Measurements from ENCODE around the gene CEBPG. TPM values are rescaled to one million over a fixed set of nuclear protein-coding genes. Genes with fewer than 3 reads are reported as not detected.

CEBPG gene
- polyA plus RNA-seq, 1 donor from 2014 or later = 67.5 TPM

DNA sequence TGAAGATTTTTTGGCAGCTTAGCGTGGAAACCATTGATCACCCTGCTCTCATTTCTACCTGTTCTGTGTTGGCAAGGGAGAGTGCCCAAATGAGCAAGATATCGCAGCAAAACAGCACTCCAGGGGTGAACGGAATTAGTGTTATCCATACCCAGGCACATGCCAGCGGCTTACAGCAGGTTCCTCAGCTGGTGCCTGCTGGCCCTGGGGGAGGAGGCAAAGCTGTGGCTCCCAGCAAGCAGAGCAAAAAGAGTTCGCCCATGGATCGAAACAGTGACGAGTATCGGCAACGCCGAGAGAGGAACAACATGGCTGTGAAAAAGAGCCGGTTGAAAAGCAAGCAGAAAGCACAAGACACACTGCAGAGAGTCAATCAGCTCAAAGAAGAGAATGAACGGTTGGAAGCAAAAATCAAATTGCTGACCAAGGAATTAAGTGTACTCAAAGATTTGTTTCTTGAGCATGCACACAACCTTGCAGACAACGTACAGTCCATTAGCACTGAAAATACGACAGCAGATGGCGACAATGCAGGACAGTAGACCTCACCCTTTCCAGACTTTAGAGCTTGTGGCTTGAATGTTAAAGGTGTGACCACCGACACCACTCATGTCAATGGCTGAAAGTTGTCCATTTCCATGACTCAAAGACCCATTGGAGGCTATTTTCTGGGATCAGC is 5.8 kb downstream of the CEBPG start:
- Histone ChIP-seq H3K9ac (ENCODE audit: low read length) (no peak overlapping the region), H4K20me1 (ENCODE audit: insufficient read depth) (peaks cover 13% of the 10 kb centered on the region), H3K27ac (ENCODE audit: low read length) (no peak overlapping the region), H3K36me3 (ENCODE audit: insufficient read depth, low read length) (peaks cover 6% of the 10 kb centered on the region), H3F3A (ENCODE audit: insufficient read depth, low read length, poor library complexity, severe bottlenecking) (no peaks in the 10 kb centered on the region), H3K27me3 (ENCODE audit: insufficient read depth, low read depth, low read length) (no peaks in the 10 kb centered on the region), H3K9me3 (ENCODE audit: low read length) (no peaks in the 10 kb centered on the region), H2AFZ (ENCODE audit: low read depth, low read length) (no peak overlapping the region), H3K79me2 (replicated peaks; ENCODE audit: insufficient read depth, low read length) (peaks cover 81% of the 10 kb centered on the region), H3K9me2 (ENCODE audit: insufficient read depth, low read length) (no peaks in the 10 kb centered on the region), H3K4me3 (ENCODE audit: low read length) (no peak overlapping the region), H3K4me2 (ENCODE audit: low read length) (no peak overlapping the region)
- TF ChIP-seq TAF1 (IDR thresholded peaks at IDR 0.05; ENCODE audit: low read depth) = no peak
- TF ChIP-seq, protein P1, sequence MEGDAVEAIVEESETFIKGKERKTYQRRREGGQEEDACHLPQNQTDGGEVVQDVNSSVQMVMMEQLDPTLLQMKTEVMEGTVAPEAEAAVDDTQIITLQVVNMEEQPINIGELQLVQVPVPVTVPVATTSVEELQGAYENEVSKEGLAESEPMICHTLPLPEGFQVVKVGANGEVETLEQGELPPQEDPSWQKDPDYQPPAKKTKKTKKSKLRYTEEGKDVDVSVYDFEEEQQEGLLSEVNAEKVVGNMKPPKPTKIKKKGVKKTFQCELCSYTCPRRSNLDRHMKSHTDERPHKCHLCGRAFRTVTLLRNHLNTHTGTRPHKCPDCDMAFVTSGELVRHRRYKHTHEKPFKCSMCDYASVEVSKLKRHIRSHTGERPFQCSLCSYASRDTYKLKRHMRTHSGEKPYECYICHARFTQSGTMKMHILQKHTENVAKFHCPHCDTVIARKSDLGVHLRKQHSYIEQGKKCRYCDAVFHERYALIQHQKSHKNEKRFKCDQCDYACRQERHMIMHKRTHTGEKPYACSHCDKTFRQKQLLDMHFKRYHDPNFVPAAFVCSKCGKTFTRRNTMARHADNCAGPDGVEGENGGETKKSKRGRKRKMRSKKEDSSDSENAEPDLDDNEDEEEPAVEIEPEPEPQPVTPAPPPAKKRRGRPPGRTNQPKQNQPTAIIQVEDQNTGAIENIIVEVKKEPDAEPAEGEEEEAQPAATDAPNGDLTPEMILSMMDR (IDR thresholded peaks at IDR 0.05; ENCODE audit: poor library complexity, severe bottlenecking) = no peak
- no peak for TF ChIP-seq EZH2 (IDR thresholded peaks at IDR 0.05; ENCODE audit: borderline replicate concordance, insufficient read depth, low read length, poor library complexity, severe bottlenecking)
- TF ChIP-seq MXI1 (conservative IDR thresholded peaks at IDR 0.05; ENCODE audit: poor library complexity, severe bottlenecking) = no peak
- TF ChIP-seq RAD21 (conservative IDR thresholded peaks at IDR 0.05) = no peak
- no peak for TF ChIP-seq POLR2AphosphoS5 (IDR thresholded peaks at IDR 0.05)
- TF ChIP-seq EP300 (conservative IDR thresholded peaks at IDR 0.05; ENCODE audit: poor library complexity, severe bottlenecking) = no peak
- no peak for TF ChIP-seq SMC3 (conservative IDR thresholded peaks at IDR 0.05; ENCODE audit: poor library complexity)
- TF ChIP-seq, protein P2, sequence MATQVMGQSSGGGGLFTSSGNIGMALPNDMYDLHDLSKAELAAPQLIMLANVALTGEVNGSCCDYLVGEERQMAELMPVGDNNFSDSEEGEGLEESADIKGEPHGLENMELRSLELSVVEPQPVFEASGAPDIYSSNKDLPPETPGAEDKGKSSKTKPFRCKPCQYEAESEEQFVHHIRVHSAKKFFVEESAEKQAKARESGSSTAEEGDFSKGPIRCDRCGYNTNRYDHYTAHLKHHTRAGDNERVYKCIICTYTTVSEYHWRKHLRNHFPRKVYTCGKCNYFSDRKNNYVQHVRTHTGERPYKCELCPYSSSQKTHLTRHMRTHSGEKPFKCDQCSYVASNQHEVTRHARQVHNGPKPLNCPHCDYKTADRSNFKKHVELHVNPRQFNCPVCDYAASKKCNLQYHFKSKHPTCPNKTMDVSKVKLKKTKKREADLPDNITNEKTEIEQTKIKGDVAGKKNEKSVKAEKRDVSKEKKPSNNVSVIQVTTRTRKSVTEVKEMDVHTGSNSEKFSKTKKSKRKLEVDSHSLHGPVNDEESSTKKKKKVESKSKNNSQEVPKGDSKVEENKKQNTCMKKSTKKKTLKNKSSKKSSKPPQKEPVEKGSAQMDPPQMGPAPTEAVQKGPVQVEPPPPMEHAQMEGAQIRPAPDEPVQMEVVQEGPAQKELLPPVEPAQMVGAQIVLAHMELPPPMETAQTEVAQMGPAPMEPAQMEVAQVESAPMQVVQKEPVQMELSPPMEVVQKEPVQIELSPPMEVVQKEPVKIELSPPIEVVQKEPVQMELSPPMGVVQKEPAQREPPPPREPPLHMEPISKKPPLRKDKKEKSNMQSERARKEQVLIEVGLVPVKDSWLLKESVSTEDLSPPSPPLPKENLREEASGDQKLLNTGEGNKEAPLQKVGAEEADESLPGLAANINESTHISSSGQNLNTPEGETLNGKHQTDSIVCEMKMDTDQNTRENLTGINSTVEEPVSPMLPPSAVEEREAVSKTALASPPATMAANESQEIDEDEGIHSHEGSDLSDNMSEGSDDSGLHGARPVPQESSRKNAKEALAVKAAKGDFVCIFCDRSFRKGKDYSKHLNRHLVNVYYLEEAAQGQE (IDR thresholded peaks at IDR 0.05; ENCODE audit: borderline replicate concordance) = no peak

DNA sequence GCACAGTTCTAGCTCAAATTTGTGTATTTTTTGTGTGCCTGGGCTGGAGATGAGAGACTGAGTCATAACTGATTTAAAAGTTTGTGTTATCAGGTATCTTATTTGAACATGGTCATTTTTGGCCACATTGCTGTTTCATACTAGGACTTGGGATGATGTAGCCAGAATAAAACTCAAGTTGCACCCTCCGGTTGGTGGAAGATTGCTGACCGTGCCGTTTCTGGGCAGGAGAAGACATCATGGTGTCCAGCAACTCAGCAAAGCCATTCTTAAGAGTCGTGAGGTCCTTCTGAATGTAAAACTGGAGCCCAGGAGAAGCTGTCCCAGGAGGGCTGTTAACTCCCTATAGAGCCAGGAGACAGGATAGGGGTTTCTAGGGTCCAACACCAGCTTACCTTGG is 7.6 kb downstream of the CEBPG start:
- Histone ChIP-seq H3F3A (ENCODE audit: insufficient read depth, low read length, poor library complexity, severe bottlenecking) (no peaks in the 10 kb centered on the region), H3K9ac (ENCODE audit: low read length) (no peak overlapping the region), H3K27ac (ENCODE audit: low read length) (no peak overlapping the region), H3K9me2 (ENCODE audit: insufficient read depth, low read length) (no peaks in the 10 kb centered on the region), H3K4me2 (ENCODE audit: low read length) (no peak overlapping the region), H3K4me3 (ENCODE audit: low read length) (no peak overlapping the region), H3K9me3 (ENCODE audit: low read length) (no peaks in the 10 kb centered on the region), H3K79me2 (replicated peaks; ENCODE audit: insufficient read depth, low read length) (peaks cover 66% of the 10 kb centered on the region), H2AFZ (ENCODE audit: low read depth, low read length) (no peak overlapping the region), H4K20me1 (ENCODE audit: insufficient read depth) (peaks cover 4% of the 10 kb centered on the region), H3K27me3 (ENCODE audit: insufficient read depth, low read depth, low read length) (no peaks in the 10 kb centered on the region), H3K36me3 (ENCODE audit: insufficient read depth, low read length) (peaks cover 6% of the 10 kb centered on the region)
- no peak for TF ChIP-seq MXI1 (conservative IDR thresholded peaks at IDR 0.05; ENCODE audit: poor library complexity, severe bottlenecking)
- no peak for TF ChIP-seq SMC3 (conservative IDR thresholded peaks at IDR 0.05; ENCODE audit: poor library complexity)
- TF ChIP-seq, protein P2 (IDR thresholded peaks at IDR 0.05; ENCODE audit: borderline replicate concordance) = no peak
- TF ChIP-seq POLR2AphosphoS5 (IDR thresholded peaks at IDR 0.05) = no peak
- no peak for TF ChIP-seq RAD21 (conservative IDR thresholded peaks at IDR 0.05)
- TF ChIP-seq EZH2 (IDR thresholded peaks at IDR 0.05; ENCODE audit: borderline replicate concordance, insufficient read depth, low read length, poor library complexity, severe bottlenecking) = no peak
- no peak for TF ChIP-seq TAF1 (IDR thresholded peaks at IDR 0.05; ENCODE audit: low read depth)
- TF ChIP-seq EP300 (conservative IDR thresholded peaks at IDR 0.05; ENCODE audit: poor library complexity, severe bottlenecking) = no peak
- TF ChIP-seq, protein P1 (IDR thresholded peaks at IDR 0.05; ENCODE audit: poor library complexity, severe bottlenecking) = no peak
